ENCODE data around the gene SPATA16. TPM values are rescaled to one million over a fixed set of nuclear protein-coding genes. Genes with fewer than 3 reads are reported as not detected.

The SPATA16 gene
- total RNA-seq, 4 donors from 2014 or later, result not detected

- H3K27ac ChIP-seq, result no peak overlapping the region
- H3K4me3 ChIP-seq (replicated peaks in 1 of 3), result no peak overlapping the region
- intact Hi-C loops (cut with DNase I), result loop anchor here (10.0 kb wide), 1 partner anchor 205 kb away; no protein-coding TSS in a partner anchor
- no peak for DNase-seq
- WGBS, 2 donors, result 66 to 67% methylated on average over 4 of the region's 4 CpGs
- no peaks in the 10 kb centered on the region for H3K9me3 ChIP-seq
- no peaks in the 10 kb centered on the region for H3K4me1 ChIP-seq
- no peak for TF ChIP-seq CTCF (IDR thresholded peaks at IDR 0.05)
- no peak for TF ChIP-seq POLR2A (IDR thresholded peaks at IDR 0.05)
- H3K36me3 ChIP-seq, result no peaks in the 10 kb centered on the region
- no peaks in the 10 kb centered on the region for H3K27me3 ChIP-seq
These were observed 301.4 kb downstream of the SPATA16 start for GRCh38 chr3:172839679-172840078.

All from thyroid gland (tissue), 4 donors.